Loucy (cell line): Measurements from ENCODE around the gene IL5.

ENCODE experiments used
- CTCF ChIP-seq: fragments of 200-600 bp; sonication (generic); conservative IDR thresholded peaks from 2 replicates; pipeline ENCODE4 v1.5.1; 2014; ENCODE audit warnings: mild to moderate bottlenecking, antibody characterized with exemption, low read length
- EZH2phosphoT487 ChIP-seq: fragments of 200-600 bp; IDR thresholded peaks from 2 replicates; pipeline ENCODE4 v1.6.1; 2018; ENCODE audit warnings: antibody characterized with exemption, mild to moderate bottlenecking, moderate library complexity, borderline replicate concordance

- TF ChIP-seq EZH2phosphoT487 (no peak), CTCF (no peak)
Measured at GRCh38 chr5:132496631-132497487, 46.5 kb downstream of the IL5 start.
